OCI-LY7 (cell line): ENCODE results near the gene SLC25A25. TPM values are rescaled to one million over a fixed set of nuclear protein-coding genes. Genes with fewer than 3 reads are reported as not detected.
"Not testable (repeated sequence)": the region's sequence is repeated elsewhere in the genome, so short reads cannot be mapped to it uniquely, and the experiment has no call there.

Experiments used
- BruUV-seq: library from RNA; stranded (reverse); fragments of 400-500 nt; replicated peaks from 2 replicates; lab custom pipeline; 2021; lab: Mats Ljungman, UMichigan
- CTCF ChIA-PET: fragments of 300-600 bp; sonication (Branson Sonifier 250); formaldehyde crosslinking; loops from one replicate; lab custom pipeline; 2022; ENCODE audit warnings: antibody characterized with exemption; ENCODE audit not compliant: unreplicated experiment; lab: Charles Lee
- POLR2A ChIA-PET: fragments of 300-600 bp; sonication (Branson Sonifier 250); formaldehyde crosslinking; loops from one replicate; lab custom pipeline; 2022; ENCODE audit warnings: antibody characterized with exemption; lab: Charles Lee
- DNase-seq: peaks from one replicate; pipeline ENCODE4 v3.0.0-alpha.2; 2015; ENCODE audit warnings: low spot score
- H2AFZ ChIP-seq: fragments of 200-600 bp; sonication (generic), shearing (Covaris generic); 2 replicates; pipeline ENCODE4 v1.6.1; 2014; ENCODE audit warnings: mild to moderate bottlenecking, antibody characterized with exemption, low read length, moderate library complexity
- H3K27ac ChIP-seq: fragments of 200-600 bp; sonication (generic); 2 replicates; pipeline ENCODE4 v1.5.1; 2014; ENCODE audit warnings: mixed run types, low read depth, mild to moderate bottlenecking, moderate library complexity, low read length, inconsistent platforms; ENCODE audit not compliant: poor library complexity, severe bottlenecking
- H3K36me3 ChIP-seq: fragments of 200-600 bp; sonication (generic); 2 replicates; pipeline ENCODE4 v1.6.1; 2014; ENCODE audit warnings: mild to moderate bottlenecking, antibody characterized with exemption, low read length, moderate library complexity, mixed read lengths; ENCODE audit not compliant: insufficient read depth
- H3K4me1 ChIP-seq: fragments of 200-600 bp; sonication (generic); 2 replicates; pipeline ENCODE4 v1.5.1; 2014; ENCODE audit warnings: mild to moderate bottlenecking, low read length; ENCODE audit not compliant: insufficient read depth, poor library complexity, severe bottlenecking
- H3K4me2 ChIP-seq: fragments of 200-600 bp; sonication (generic); 2 replicates; pipeline ENCODE4 v1.6.1; 2014; ENCODE audit warnings: mild to moderate bottlenecking, low read length
- H3K4me3 ChIP-seq: fragments of 200-600 bp; sonication (generic); 2 replicates; pipeline ENCODE4 v1.5.1; 2014; ENCODE audit warnings: mild to moderate bottlenecking, low read depth, low read length; ENCODE audit not compliant: poor library complexity, severe bottlenecking
- H3K79me2 ChIP-seq: fragments of 200-600 bp; sonication (generic); 2 replicates; pipeline ENCODE4 v1.6.1; 2016; ENCODE audit warnings: low read depth, mild to moderate bottlenecking, low read length, moderate library complexity, mixed read lengths; ENCODE audit not compliant: insufficient read depth
- H3K9me2 ChIP-seq: fragments of 200-600 bp; sonication (generic); 2 replicates; pipeline ENCODE4 v1.6.1; 2016; ENCODE audit warnings: mild to moderate bottlenecking, low read length, mixed read lengths; ENCODE audit not compliant: insufficient read depth
- H3K9me3 ChIP-seq: fragments of 200-600 bp; sonication (generic); 2 replicates; pipeline ENCODE4 v1.6.1; 2014; ENCODE audit warnings: mild to moderate bottlenecking, mixed run types, low read length, mixed read lengths
- H4K20me1 ChIP-seq: fragments of 200-600 bp; sonication (generic); 2 replicates; pipeline ENCODE4 v1.6.1; 2014; ENCODE audit warnings: mild to moderate bottlenecking, antibody characterized with exemption, low read length, moderate library complexity, mixed read lengths; ENCODE audit not compliant: insufficient read depth
- EZH2phosphoT487 ChIP-seq: fragments of 200-600 bp; sonication (generic); IDR thresholded peaks from 2 replicates; pipeline ENCODE4 v1.6.1; 2018; ENCODE audit warnings: low read depth, borderline replicate concordance, mild to moderate bottlenecking, mixed run types, antibody characterized with exemption, low read length, moderate library complexity, mixed read lengths
- intact Hi-C: fragments of 100-400 bp; cut with micrococcal nuclease; formaldehyde crosslinking; loops from one replicate; pipeline ENCODE4 v1.10.0; 2022; ENCODE audit not compliant: unreplicated experiment
- total RNA-seq, 2 experiments: library from RNA; depleted of rRNA in 1 of 2; stranded (reverse); fragments of >200 nt in 1 of 2; shearing (Covaris generic) in 1 of 2; gene quantifications; 2 replicates each; pipeline ENCODE4 v1.2.3, GENCODE V29; 2014 to 2022
- TF ChIP-seq, protein P1 (sequence below): fragments of 200-600 bp; sonication (generic); conservative IDR thresholded peaks from 2 replicates; pipeline ENCODE4 v1.5.1; 2014; ENCODE audit warnings: mild to moderate bottlenecking, antibody characterized with exemption, low read length, moderate library complexity, mixed read lengths

Gene SLC25A25
- total RNA-seq, 2 experiments from 2014 or later: 17.6 to 21.4 TPM

DNA sequence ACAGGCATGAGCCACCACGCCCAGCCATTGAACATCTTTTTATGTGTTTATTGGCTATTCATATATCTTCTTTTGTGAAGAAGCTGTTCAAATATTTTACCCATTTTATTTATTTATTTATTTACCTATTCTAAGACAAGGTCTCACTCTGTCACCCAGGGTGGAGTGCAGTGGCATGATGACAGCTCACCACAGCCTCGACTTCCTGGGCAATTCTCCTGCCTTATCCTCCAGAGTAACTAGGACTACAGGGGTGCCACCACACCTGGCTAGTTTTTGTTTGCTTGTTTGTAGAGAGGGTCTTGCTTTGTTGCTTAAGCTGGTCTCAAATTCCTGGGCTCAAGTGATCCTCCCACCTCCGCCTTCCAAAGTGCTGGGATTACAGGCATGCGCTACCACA is 34.4 kb upstream of the SLC25A25 start:
- H3K4me2 ChIP-seq: peak overlapping the region; percentile 24; the same call in 1 of the 2 replicates
- POLR2A ChIA-PET: interaction anchor here (0.6 to 1.8 kb wide), 4 partner anchors 57 to 308 kb away, joined by 3 to 12 read pairs (median 4); no protein-coding TSS in a partner anchor
- intact Hi-C loops: loop anchor here (2.0 kb wide), 1 partner anchor 83 kb away; no protein-coding TSS in a partner anchor

DNA sequence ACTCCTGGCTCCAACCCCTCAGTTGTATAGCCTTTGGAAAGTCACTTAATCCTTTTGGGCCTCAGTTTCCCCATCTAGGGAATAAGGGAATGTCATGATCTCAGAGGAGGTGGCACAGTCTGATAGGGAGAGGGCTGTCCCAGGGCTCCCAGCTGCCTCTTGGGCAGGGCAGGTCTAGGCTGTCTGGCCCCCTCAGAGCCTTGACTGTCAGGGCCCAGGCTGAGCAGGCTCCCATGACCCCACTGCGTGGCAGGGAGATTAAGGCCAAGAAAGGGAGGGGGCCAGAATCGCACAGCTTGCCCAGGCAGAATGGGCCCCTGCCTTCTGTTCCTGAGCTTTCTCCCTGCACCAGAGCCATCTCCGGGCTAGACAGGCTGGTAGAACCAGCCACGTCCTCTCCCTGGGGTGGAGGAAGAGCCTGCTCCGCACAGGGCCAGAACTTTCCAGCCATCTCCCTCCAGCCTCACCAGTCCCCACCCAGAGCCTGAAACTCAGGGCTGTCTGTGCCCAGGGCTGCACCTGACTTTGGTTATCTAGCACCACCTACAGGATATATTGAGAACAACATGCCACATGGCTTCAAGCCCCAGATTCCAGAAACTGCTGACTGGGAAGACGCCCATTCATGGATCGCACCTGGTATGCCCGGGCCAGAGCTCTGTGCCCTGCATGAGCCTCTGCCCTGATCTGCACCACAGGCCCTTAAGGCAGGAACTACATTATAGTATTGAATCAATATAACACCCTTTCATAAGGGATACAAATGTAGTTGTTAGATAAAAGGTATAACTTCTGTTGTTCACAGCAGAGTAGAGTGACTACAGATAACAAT is 33.0 kb upstream of the SLC25A25 start:
- H4K20me1 ChIP-seq: no peaks in the 10 kb centered on the region
- intact Hi-C loops: loop anchor here (1.0 to 2.0 kb wide), 5 partner anchors 52 to 105 kb away; partner anchors contain the start of gene PIP5KL1
- no peaks in the 10 kb centered on the region for H3K79me2 ChIP-seq
- peak; percentile 90 for DNase-seq
- no peak overlapping the region for H3K4me3 ChIP-seq
- H2AFZ ChIP-seq: peak overlapping the region; percentile 71; the same call in 1 of the 2 replicates
- H3K9me2 ChIP-seq: no peaks in the 10 kb centered on the region
- no peaks in the 10 kb centered on the region for H3K36me3 ChIP-seq
- POLR2A ChIA-PET: interaction anchor here (0.6 to 1.8 kb wide), 12 partner anchors 10 to 93 kb away, joined by 3 to 12 read pairs (median 4); no protein-coding TSS in a partner anchor
- BruUV-seq: no TSS peak
- CTCF ChIA-PET: interaction anchor here (0.6 to 2.8 kb wide), 3 partner anchors 80 to 91 kb away, joined by 3 to 15 read pairs (median 10); no protein-coding TSS in a partner anchor
- peak overlapping the region; percentile 60 for H3K4me2 ChIP-seq
- H3K27ac ChIP-seq: peak overlapping the region; percentile 20
- no peaks in the 10 kb centered on the region for H3K9me3 ChIP-seq
- TF ChIP-seq, protein P1, sequence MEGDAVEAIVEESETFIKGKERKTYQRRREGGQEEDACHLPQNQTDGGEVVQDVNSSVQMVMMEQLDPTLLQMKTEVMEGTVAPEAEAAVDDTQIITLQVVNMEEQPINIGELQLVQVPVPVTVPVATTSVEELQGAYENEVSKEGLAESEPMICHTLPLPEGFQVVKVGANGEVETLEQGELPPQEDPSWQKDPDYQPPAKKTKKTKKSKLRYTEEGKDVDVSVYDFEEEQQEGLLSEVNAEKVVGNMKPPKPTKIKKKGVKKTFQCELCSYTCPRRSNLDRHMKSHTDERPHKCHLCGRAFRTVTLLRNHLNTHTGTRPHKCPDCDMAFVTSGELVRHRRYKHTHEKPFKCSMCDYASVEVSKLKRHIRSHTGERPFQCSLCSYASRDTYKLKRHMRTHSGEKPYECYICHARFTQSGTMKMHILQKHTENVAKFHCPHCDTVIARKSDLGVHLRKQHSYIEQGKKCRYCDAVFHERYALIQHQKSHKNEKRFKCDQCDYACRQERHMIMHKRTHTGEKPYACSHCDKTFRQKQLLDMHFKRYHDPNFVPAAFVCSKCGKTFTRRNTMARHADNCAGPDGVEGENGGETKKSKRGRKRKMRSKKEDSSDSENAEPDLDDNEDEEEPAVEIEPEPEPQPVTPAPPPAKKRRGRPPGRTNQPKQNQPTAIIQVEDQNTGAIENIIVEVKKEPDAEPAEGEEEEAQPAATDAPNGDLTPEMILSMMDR: peak; percentile 97
- TF ChIP-seq EZH2phosphoT487: no peak
- H3K4me1 ChIP-seq: peaks cover 45% of the 10 kb centered on the region

More for the DNA sequence above, 34.4 kb upstream of the SLC25A25 start:
- CTCF ChIA-PET: interaction anchor here (2.0 to 2.8 kb wide), 2 partner anchors 79 to 90 kb away, joined by 10 to 15 read pairs; no protein-coding TSS in a partner anchor
- no TSS peak for BruUV-seq
- H2AFZ ChIP-seq: peak overlapping the region; percentile 69; the same call in 1 of the 2 replicates
- H4K20me1 ChIP-seq: no peaks in the 10 kb centered on the region
- peaks cover 51% of the 10 kb centered on the region for H3K4me1 ChIP-seq
- H3K9me3 ChIP-seq: no peaks in the 10 kb centered on the region
- no peak for TF ChIP-seq EZH2phosphoT487
- TF ChIP-seq, protein P1: no peak
- H3K27ac ChIP-seq: peak overlapping the region; percentile 54
- DNase-seq: no peak
- H3K4me3 ChIP-seq: no peak overlapping the region
- H3K36me3 ChIP-seq: no peaks in the 10 kb centered on the region
- H3K9me2 ChIP-seq: no peaks in the 10 kb centered on the region
- no peaks in the 10 kb centered on the region for H3K79me2 ChIP-seq

DNA sequence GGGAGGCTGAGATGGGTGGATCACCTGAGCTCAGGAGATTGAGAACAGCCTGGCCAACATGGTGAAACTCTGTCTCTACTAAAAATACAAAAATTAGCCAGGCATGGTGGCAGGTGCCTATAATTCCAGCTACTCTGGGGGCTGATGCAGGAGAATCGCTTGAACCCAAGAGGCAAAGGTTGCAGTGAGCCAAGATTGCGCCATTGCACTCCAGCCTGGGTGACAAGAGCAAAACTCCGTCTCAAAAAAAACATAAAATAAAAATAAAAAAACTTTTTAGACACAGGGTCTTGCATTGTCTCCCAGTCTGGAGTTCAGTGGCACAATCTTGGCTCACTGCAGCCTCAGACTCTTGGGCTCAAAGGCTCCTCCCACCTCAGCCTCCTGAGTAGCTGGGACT is 31.5 kb upstream of the SLC25A25 start:
- H3K9me3 ChIP-seq, H3K9me2 ChIP-seq, H3K4me2 ChIP-seq, H4K20me1 ChIP-seq, BruUV-seq, H3K79me2 ChIP-seq, H3K4me3 ChIP-seq, H2AFZ ChIP-seq, DNase-seq, H3K27ac ChIP-seq, CTCF ChIA-PET, intact Hi-C loops, H3K36me3 ChIP-seq: not testable (repeated sequence)
- POLR2A ChIA-PET: interaction anchor here (0.7 kb wide), 1 partner anchor 192 kb away, joined by 5 read pairs; no protein-coding TSS in a partner anchor
- peaks cover 34% of the 10 kb centered on the region for H3K4me1 ChIP-seq

DNA sequence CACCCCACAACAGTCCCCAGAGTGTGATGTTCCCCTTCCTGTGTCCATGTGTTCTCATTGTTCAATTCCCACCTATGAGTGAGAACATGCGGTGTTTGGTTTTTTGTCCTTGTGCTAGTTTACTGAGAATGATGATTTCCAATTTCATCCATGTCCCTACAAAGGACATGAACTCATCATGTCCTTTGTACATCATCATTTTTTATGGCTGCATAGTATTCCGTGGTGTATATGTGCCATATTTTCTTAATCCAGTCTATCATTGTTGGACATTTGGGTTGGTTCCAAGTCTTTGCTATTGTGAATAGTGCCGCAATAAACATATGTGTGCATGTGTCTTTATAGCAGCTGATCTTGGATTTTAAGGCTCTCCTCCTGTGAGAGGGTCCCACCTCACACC is 27.2 kb upstream of the SLC25A25 start:
- CTCF ChIA-PET, BruUV-seq: not testable (repeated sequence)

More for the DNA sequence above, 27.2 kb upstream of the SLC25A25 start:
- H3K4me1 ChIP-seq, H3K9me2 ChIP-seq, H4K20me1 ChIP-seq, H3K4me3 ChIP-seq, H3K4me2 ChIP-seq, DNase-seq, H3K9me3 ChIP-seq, POLR2A ChIA-PET, H3K27ac ChIP-seq, H2AFZ ChIP-seq, intact Hi-C loops, H3K79me2 ChIP-seq, H3K36me3 ChIP-seq: not testable (repeated sequence)
